HS-27A (cell line): ENCODE results near the gene SLC35B2.
A peak's percentile ranks its signal among the peaks of the same experiment; 100 is the strongest.

Experiments
- DNase-seq: peaks from one replicate; pipeline ENCODE4 v3.0.0-alpha.2; 2012; ENCODE audit warnings: low read depth, missing footprints

The SLC35B2 gene

GRCh38 chr6:44253307-44254101 is 3.8 kb downstream of the SLC35B2 start:
- no peak for DNase-seq

DNA sequence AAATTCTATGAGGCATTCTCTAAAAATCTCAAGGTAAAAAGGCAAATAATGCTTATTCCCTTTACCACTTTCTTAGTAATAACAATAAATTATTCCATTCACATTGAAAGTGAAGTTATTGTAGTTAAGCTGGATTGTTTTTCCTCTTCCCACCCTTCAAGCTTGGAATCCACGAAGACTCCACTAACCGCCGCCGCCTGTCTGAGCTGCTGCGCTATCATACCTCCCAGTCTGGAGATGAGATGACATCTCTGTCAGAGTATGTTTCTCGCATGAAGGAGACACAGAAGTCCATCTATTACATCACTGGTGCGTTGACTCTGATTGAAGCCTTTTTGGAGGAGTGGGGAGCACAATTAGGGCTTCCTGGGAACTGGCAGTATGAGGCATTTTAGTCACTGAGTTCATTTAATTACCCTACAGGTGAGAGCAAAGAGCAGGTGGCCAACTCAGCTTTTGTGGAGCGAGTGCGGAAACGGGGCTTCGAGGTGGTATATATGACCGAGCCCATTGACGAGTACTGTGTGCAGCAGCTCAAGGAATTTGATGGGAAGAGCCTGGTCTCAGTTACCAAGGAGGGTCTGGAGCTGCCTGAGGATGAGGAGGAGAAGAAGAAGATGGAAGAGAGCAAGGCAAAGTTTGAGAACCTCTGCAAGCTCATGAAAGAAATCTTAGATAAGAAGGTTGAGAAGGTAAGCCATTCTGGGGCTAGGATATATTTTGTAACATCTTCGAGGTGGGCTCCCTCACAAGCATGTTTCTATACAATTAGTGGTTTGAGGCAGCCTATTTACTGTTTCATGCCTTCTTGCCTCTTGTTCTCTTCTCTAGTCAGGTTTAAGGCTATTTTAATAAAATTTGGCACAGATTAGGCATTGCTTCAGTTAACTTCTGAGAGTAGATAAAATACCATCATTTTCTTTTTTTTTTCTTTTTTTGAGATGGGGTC is 5.5 kb downstream of the SLC35B2 start:
- DNase-seq, result no peak

DNA sequence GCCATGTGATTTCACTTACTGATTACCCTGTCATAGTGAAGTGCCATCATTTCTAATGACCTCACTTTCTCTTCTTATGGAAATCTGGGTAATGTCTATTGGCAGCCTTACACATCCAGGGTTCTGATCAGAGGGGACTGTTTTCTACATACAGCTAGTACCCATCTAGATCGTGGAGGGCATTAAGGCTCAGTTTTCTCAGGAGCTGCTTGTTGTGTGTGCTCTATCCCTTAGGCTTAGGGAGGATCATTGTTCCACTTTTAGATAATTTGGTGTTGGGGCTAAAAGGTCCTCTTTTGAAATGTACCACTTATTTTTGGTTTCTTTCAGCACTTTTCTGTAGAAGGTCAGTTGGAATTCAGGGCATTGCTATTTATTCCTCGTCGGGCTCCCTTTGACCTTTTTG is 6.6 kb downstream of the SLC35B2 start:
- DNase-seq, result no peak

GRCh38 chr6:44250067-44250717 is 7.1 kb downstream of the SLC35B2 start:
- DNase-seq, result no peak

DNA sequence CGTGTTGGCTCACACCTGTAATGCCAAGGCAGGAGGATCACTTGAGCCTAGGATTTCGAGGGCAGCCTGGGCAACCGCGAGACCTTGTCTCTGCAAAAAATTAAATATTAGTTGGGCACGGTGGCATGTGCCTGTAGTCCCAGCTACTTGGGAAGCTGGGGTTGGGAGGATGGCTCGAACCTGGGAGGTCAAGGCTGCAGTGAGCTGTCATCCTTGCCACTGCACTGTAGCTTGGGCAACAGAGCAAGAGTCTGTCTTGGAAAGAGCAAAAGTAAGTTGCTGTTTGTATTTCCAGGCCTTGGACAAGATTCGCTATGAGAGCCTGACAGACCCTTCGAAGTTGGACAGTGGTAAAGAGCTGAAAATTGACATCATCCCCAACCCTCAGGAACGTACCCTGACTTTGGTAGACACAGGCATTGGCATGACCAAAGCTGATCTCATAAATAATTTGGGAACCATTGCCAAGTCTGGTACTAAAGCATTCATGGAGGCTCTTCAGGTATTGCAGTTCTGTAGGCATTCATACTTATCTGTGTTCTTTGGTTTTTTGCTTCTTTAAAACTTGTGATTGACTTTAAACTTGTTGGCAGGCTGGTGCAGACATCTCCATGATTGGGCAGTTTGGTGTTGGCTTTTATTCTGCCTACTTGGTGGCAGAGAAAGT is 8.1 kb downstream of the SLC35B2 start:
- no peak for DNase-seq

GRCh38 chr6:44248579-44248978 is 8.7 kb downstream of the SLC35B2 start:
- no peak for DNase-seq

DNA sequence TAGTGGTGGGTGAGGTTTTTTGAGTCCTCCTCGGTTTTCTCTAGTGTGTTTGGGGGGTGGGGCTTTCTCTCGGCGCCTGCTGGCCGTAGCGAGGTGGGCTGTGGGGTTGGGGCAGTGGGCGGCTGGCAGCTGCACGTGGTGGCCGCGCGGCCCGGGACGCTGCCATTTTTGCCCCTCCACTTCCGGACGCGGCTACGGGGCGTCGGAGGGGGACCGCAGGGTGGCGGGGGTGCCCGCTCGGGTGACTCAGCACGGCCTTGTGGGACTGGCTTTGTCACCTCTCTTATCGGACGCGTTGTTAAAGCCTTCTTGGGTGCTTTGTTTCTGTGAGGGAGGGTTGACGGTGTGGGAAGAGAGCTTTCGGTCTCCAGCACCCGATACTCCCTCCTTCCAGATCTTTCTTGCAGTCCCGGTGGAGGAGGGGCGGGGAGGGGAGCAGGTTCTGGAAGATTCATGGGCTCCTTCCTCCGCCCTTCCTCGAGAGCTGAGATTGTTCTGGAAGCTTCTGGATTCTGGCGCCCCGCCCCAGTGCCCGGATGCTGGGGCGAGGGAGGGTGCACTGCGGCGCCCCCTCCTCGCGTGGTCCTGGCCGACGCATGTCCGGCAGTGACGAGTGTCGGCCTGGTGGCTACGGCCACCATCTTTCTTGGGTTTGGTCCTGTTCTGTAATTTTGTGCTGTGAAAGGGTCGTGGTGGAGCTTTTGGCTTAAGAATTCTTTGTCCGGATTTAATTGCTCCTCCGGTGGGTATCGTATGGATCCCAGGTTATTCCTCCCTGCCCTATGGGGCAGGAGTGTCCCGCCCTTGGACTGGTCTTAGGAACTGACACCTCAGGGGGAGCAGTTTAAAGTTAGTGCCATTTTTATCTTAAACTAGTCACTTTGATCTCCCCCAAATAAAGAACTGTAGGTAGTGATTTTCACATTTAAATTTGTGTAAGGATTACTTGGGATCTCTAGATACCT is 9.7 kb downstream of the SLC35B2 start:
- DNase-seq, result no peak

GRCh38 chr6:44246663-44247337 is 10.5 kb downstream of the SLC35B2 start, which contains the start of gene HSP90AB1:
HSP90AB1 (plus strand) TSS chr6:44247101; CDS start chr6:44248630, 1,529 bp downstream.
- peak; percentile 92 for DNase-seq

DNA sequence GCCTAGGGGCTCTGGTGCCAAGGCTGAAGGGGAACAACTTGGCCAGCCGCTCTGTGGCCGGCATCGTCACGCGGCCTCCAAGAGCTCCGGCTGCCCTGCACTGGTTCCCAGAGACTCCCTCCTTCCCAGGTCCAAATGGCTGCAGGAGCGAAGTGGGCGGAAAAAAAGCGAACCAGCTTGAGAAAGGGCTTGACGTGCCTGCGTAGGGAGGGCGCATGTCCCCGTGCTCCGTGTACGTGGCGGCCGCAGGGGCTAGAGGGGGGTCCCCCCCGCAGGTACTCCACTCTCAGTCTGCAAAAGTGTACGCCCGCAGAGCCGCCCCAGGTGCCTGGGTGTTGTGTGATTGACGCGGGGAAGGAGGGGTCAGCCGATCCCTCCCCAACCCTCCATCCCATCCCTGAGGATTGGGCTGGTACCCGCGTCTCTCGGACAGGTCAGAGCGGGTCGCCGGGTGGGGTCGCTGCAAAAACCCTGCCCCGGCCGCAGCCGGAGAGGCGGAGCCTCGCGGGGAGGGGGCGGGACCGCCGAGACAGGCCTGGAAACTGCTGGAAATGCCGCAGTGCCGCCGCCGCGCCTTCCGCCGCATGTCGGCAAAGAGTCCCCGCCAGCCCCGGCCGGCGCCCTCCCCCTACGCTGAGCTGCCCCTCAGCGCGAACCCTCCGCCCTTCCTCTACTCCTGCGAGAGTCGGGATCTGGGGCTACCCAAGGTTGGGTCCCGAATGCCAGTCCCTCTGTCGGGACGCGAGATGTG is 11.2 kb downstream of the SLC35B2 start:
- no peak for DNase-seq

DNA sequence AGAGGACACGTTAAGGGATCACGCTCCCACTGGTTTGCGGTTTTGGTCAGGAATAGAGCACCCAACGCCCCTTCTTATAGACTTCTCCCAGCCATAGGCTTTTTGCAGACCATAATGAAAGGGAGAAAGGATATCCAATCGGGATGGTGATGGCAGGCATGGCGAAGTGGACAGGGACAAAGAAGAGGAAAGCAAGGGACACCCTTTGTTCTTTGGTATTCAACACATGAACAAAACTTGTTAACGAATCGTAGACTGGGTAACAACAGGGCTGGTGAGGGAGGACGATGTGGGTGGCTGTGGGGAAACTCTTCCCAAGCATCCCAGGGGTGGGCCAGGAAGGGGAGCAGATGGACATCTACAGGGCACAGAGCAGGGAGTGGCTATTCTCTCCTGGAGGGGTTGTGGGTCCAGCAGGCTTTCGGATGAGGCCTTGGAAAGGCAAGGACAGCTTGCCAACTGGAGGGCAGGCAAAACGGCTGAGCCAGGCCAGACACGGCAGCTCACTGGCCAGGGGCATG is 11.9 kb downstream of the SLC35B2 start:
- no peak for DNase-seq

DNA sequence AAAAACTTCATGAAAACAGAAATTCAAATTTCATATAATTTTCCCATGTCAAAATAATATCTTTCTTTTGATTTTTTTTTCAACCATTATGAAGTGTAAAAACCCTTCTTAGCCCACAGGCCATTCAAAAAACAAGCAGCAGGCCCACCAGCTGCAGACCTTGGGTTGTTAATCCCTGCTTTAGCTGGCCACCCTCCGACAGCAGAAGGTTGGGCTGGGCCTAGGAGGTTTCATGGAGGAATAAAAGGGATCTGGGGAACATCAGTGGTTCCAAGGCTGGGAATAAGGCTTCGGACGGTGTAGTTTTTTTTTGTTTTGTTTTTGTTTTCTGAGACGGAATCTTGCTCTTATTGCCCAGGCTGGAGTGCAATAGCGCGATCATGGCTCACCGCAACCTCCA is 14.0 kb downstream of the SLC35B2 start:
- no peak for DNase-seq

- DNase-seq, result no peak
Measured at GRCh38 chr6:44238687-44239350, 18.5 kb downstream of the SLC35B2 start.

- DNase-seq, result no peak
Measured at GRCh38 chr6:44237813-44238433, 19.4 kb downstream of the SLC35B2 start.

DNA sequence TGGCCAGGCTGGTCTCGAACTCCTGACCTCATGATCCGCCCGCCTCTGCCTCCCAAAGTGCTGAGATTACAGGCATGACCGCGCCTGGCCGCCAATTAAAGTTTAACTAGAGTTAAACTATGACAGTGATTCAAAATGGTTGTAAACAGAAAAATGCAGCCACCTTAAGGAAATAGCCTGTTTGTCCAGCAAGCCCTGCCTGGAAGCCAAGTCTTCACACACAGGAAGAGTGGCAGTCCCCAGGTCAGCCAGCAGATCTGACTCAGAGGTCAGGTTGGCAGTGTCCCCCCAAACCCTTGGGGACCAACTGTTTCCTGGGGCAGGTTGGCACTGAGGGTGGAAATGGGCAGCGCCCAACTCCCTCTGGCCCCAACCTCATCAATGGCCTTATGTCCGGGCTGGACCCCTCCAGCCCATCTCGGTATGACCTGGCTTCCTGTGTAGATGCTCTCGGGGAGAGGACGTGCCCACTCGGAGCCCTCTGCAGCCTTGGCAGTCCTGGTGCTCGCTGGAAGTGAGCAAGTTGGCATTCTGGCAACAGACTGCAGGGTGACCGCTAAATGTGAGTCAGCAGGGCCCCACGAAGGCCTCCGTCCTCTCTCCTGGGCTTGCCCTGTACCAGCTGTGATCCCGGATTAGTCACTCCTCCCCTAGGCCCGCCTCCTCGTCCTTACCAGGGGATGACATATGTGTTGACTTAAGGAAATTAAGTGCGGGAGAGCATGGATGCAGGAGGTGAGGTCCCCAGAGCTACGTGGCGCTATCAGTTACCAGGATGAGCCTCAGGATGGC is 20.1 kb downstream of the SLC35B2 start:
- peak; percentile 96 for DNase-seq

DNA sequence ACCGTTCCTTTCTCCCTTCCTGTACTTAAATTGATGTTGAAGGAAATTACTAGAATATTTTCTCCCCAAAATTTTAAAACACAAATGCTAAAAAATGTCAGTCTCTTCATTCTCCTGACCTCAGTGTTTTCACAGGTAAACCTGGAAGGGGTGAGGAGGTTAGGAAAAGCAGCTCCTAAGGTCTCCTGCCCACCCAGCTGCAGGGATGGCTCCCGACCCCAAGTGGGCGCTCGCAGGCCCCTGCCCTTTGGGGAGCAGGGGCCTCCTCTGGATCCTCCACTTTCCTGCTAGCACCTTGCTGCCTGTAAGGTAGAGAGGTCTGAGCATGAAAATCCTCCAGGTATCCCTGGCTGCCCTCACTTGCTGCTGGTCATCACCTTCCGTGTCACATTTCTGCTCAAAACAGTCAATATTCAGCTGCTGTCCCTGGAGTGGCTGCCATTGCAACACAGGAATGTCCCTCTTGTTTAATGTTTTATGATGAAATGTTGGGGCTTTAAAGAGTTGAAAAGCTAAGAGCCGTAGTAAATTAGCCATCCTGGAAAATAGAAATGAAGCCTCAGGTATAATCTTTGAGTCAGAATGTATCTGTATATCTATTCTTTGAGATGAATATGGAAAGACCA is 21.3 kb downstream of the SLC35B2 start:
- no peak for DNase-seq

GRCh38 chr6:44235269-44235668 is 22.1 kb downstream of the SLC35B2 start:
- DNase-seq, result no peak
